ENCODE results near the gene RALGAPA2. TPM values are rescaled to one million over a fixed set of nuclear protein-coding genes. Genes with fewer than 3 reads are reported as not detected.
A peak's percentile ranks its signal among the peaks of the same experiment; 100 is the strongest.

RALGAPA2 gene
- polyA plus RNA-seq, 1 of the 3 experiments (the other 2 are of a cell fraction), result 1.0 TPM

GRCh38 chr20:20465252-20465651, 247.2 kb downstream of the RALGAPA2 start:
- POLR2A ChIA-PET, result no interaction called here
- DNase-seq, result no peak
- CTCF ChIA-PET, result interaction anchor here (0.8 to 1.8 kb wide), 6 partner anchors 10 to 101 kb away, joined by 3 to 8 read pairs (median 3); no protein-coding TSS in a partner anchor

GRCh38 chr20:20463933-20464374, 248.5 kb downstream of the RALGAPA2 start:
- Histone ChIP-seq H3K9me2 (no peaks in the 10 kb centered on the region), H4K20me1 (ENCODE audit: insufficient read depth) (no peaks in the 10 kb centered on the region), H3K79me2 (ENCODE audit: insufficient read depth) (no peaks in the 10 kb centered on the region), H3K27ac (ENCODE audit: low read depth in 2 of 2, low read length in 1 of 2) (no peak overlapping the region), H2AFZ (ENCODE audit: low read depth) (no peak overlapping the region), H3K4me2 (no peak overlapping the region), H3K4me1 (ENCODE audit: control insufficient read depth in 1 of 2, insufficient read depth in 2 of 2, low read depth in 1 of 2, low read length in 1 of 2) (no peaks in the 10 kb centered on the region; a peak in 2 of 4 replicates), H3K27me3 (ENCODE audit: insufficient read depth) (no peaks in the 10 kb centered on the region), H3K4me3 (ENCODE audit: low read depth in 2 of 2, low read length in 1 of 2) (no peak overlapping the region), H3F3A (replicated peaks; ENCODE audit: insufficient read depth) (no peaks in the 10 kb centered on the region), H3K9ac (no peak overlapping the region), H3K9me3 (no peaks in the 10 kb centered on the region), H3K36me3 (replicated peaks in 1 of 2; ENCODE audit: control insufficient read depth in 1 of 2, insufficient read depth in 2 of 2, low read length in 1 of 2) (no peaks in the 10 kb centered on the region)
- 92% methylated on average over 9 of the region's 9 CpGs for WGBS (ENCODE audit: low lambda C conversion rate)
- TF ChIP-seq RFX5 (IDR thresholded peaks at IDR 0.05; ENCODE audit: low read length), result no peak
- no peak for TF ChIP-seq MAX (IDR thresholded peaks at IDR 0.05; ENCODE audit: low read depth)
- TF ChIP-seq SIN3A (IDR thresholded peaks at IDR 0.05; ENCODE audit: borderline replicate concordance, low read depth, low read length), result no peak
- no peak for TF ChIP-seq USF2 (IDR thresholded peaks at IDR 0.05; ENCODE audit: borderline replicate concordance, low read depth, low read length)
- no peak for TF ChIP-seq FOXM1 (IDR thresholded peaks at IDR 0.05; ENCODE audit: low read depth)
- TF ChIP-seq NFIC (IDR thresholded peaks at IDR 0.05; ENCODE audit: borderline replicate concordance), result no peak
- no peak for TF ChIP-seq MXI1 (IDR thresholded peaks at IDR 0.05; ENCODE audit: low read depth, low read length)
- TF ChIP-seq MEF2A (IDR thresholded peaks at IDR 0.05; ENCODE audit: borderline replicate concordance, low read depth), result no peak
- no peak for TF ChIP-seq YY1 (IDR thresholded peaks at IDR 0.05; ENCODE audit: low read depth)
- no peak for TF ChIP-seq POLR2AphosphoS5 (IDR thresholded peaks at IDR 0.05; ENCODE audit: low read depth, low read length)
- no peak for TF ChIP-seq FOSL2 (IDR thresholded peaks at IDR 0.05; ENCODE audit: borderline replicate concordance, low read depth)
- TF ChIP-seq TCF12 (IDR thresholded peaks at IDR 0.05), result no peak
- TF ChIP-seq SMC3 (IDR thresholded peaks at IDR 0.05; ENCODE audit: low read depth, low read length), result no peak
- no peak for TF ChIP-seq RXRA (IDR thresholded peaks at IDR 0.05; ENCODE audit: borderline replicate concordance, low read depth)
- no peak for TF ChIP-seq GABPA (IDR thresholded peaks at IDR 0.05; ENCODE audit: low read depth)
- no peak for TF ChIP-seq CHD2 (IDR thresholded peaks at IDR 0.05; ENCODE audit: low read length, partially characterized antibody)
- no peak for TF ChIP-seq NRF1 (IDR thresholded peaks at IDR 0.05; ENCODE audit: low read depth, low read length)
- TF ChIP-seq FOXJ3 (CRISPR knock-in tag; IDR thresholded peaks at IDR 0.05), result no peak
- ChIA-PET CTCF (interaction anchor here (1.4 to 1.5 kb wide), 2 partner anchors 29 to 103 kb away, joined by 3 read pairs; no protein-coding TSS in a partner anchor), POLR2A (no interaction called here)
- DNase-seq, result no peak

More at GRCh38 chr20:20465252-20465651, 247.2 kb downstream of the RALGAPA2 start:
- H3F3A ChIP-seq (replicated peaks; ENCODE audit: insufficient read depth), result no peaks in the 10 kb centered on the region
- H3K27ac ChIP-seq (ENCODE audit: low read depth in 2 of 2, low read length in 1 of 2), result no peak overlapping the region
- H3K4me1 ChIP-seq (ENCODE audit: control insufficient read depth in 1 of 2, insufficient read depth in 2 of 2, low read depth in 1 of 2, low read length in 1 of 2), result no peaks in the 10 kb centered on the region; a peak in 2 of 4 replicates
- H3K4me2 ChIP-seq, result no peak overlapping the region
- H4K20me1 ChIP-seq (ENCODE audit: insufficient read depth), result no peaks in the 10 kb centered on the region
- no peaks in the 10 kb centered on the region for H3K9me2 ChIP-seq
- no peak overlapping the region for H3K9ac ChIP-seq
- H3K36me3 ChIP-seq (replicated peaks in 1 of 2; ENCODE audit: control insufficient read depth in 1 of 2, insufficient read depth in 2 of 2, low read length in 1 of 2), result no peaks in the 10 kb centered on the region
- 80% methylated on average over 2 of the region's 2 CpGs for WGBS (ENCODE audit: low lambda C conversion rate)
- no peaks in the 10 kb centered on the region for H3K27me3 ChIP-seq (ENCODE audit: insufficient read depth)
- H2AFZ ChIP-seq (ENCODE audit: low read depth), result no peak overlapping the region
- TF ChIP-seq TAF1 (IDR thresholded peaks at IDR 0.05; ENCODE audit: borderline replicate concordance, low read depth, low read length), result no peak
- peak; percentile 23; the same call in 1 of the 2 replicates for TF ChIP-seq CTCF (IDR thresholded peaks at IDR 0.05)
- no peak overlapping the region for H3K4me3 ChIP-seq (ENCODE audit: low read depth in 2 of 2, low read length in 1 of 2)
- no peaks in the 10 kb centered on the region for H3K79me2 ChIP-seq (ENCODE audit: insufficient read depth)
- H3K9me3 ChIP-seq, result no peaks in the 10 kb centered on the region
